K562 (cell line): ENCODE results near the gene NT5C1B. TPM values are rescaled to one million over a fixed set of nuclear protein-coding genes. Genes with fewer than 3 reads are reported as not detected.

Experiments
- ATAC-seq: fragments of 200-7000 bp; cut with Tn5 transposase; 3 replicates; pipeline ENCODE4 v1.9.1; 2020; ENCODE audit warnings: moderate library complexity
- BruUV-seq: library from RNA; stranded (reverse); fragments of 400-500 nt; replicated peaks from 2 replicates; lab custom pipeline; 2021; lab: Mats Ljungman, UMichigan
- CTCF ChIA-PET: fragments of 300-600 bp; formaldehyde crosslinking; extraction: SDS; loops from one replicate; lab custom pipeline; 2021; ENCODE audit warnings: low intra/inter-chr PET ratio; lab: Yijun Ruan, JAX
- POLR2A ChIA-PET: fragments of 300-600, 350-650 bp; sonication (Branson Sonifier 250); formaldehyde crosslinking; extraction: SDS; loops from one replicate; lab custom pipeline; 2021; ENCODE audit warnings: antibody characterized with exemption, inconsistent platforms; lab: Yijun Ruan, JAX
- DNase-seq, 4 experiments: peaks; one replicate each; pipeline versions ENCODE4 v3.0.0 to v3.0.0-alpha.2; 2011 to 2018; ENCODE audit warnings: low spot score in 3 of 4, mixed read lengths in 3 of 4; ENCODE audit errors: extremely low read depth in 1 of 4
- FAIRE-seq: peaks from 2 replicates; lab custom pipeline; 2011; peaks lifted over from hg19 to GRCh38; lab: Jason Lieb, UNC
- H2AFZ ChIP-seq: 2 replicates; pipeline ENCODE4 v1.6.0; 2011; ENCODE audit warnings: low read depth, low read length, control low read depth, inconsistent platforms
- H3K27ac ChIP-seq: fragments of 200-600 bp; 3 replicates; pipeline ENCODE4 v1.8.0; 2011; ENCODE audit warnings: low read depth, mild to moderate bottlenecking, control low read depth, inconsistent platforms, low read length, moderate library complexity, mixed read lengths; ENCODE audit errors: extremely low read depth
- H3K27me3 ChIP-seq, 2 experiments: fragments of 300-600 bp in 1 of 2; 2 replicates in 1 of 2; 3 replicates in 1 of 2; pipeline versions ENCODE4 v1.6.0 to v1.8.0; 2011; ENCODE audit warnings: inconsistent platforms in 2 of 2, low read length in 2 of 2, mild to moderate bottlenecking in 1 of 2, mixed read lengths in 1 of 2, moderate library complexity in 1 of 2; ENCODE audit not compliant: control insufficient read depth in 2 of 2, insufficient read depth in 2 of 2
- H3K36me3 ChIP-seq: fragments of 300-600 bp; 3 replicates; pipeline ENCODE4 v1.8.0; 2011; ENCODE audit warnings: mild to moderate bottlenecking, low read length, inconsistent platforms; ENCODE audit not compliant: control insufficient read depth, insufficient read depth
- H3K4me1 ChIP-seq, 2 experiments: fragments of 200-600 bp in 1 of 2; replicated peaks in 1 of 2; 2 replicates in 1 of 2; 3 replicates in 1 of 2; pipeline versions ENCODE4 v1.5.1 to v1.8.0; 2011; ENCODE audit warnings: inconsistent platforms in 2 of 2, low read length in 2 of 2, mild to moderate bottlenecking in 1 of 2, mixed read lengths in 1 of 2, moderate library complexity in 1 of 2; ENCODE audit not compliant: control insufficient read depth in 2 of 2, insufficient read depth in 2 of 2
- H3K4me2 ChIP-seq: 2 replicates; pipeline ENCODE4 v1.6.1; 2011; ENCODE audit warnings: low read length, control low read depth, inconsistent platforms, mixed read lengths; ENCODE audit not compliant: insufficient read depth
- H3K4me3 ChIP-seq: fragments of 200-600 bp; sonication (generic), shearing (Covaris generic); 2 replicates; pipeline ENCODE4 v1.5.1; 2016; ENCODE audit warnings: control low read depth, inconsistent platforms
- H3K79me2 ChIP-seq: fragments of 200-600 bp; 3 replicates; pipeline ENCODE4 v1.8.0; 2011; ENCODE audit warnings: low read length, inconsistent platforms; ENCODE audit not compliant: control insufficient read depth, insufficient read depth
- H3K9ac ChIP-seq, 2 experiments: 2 replicates each; pipeline versions ENCODE4 v1.6.0 to v1.6.1; 2011; ENCODE audit warnings: low read depth in 2 of 2, low read length in 2 of 2, control low read depth in 1 of 2, inconsistent platforms in 1 of 2, mild to moderate bottlenecking in 1 of 2, mixed read lengths in 1 of 2; ENCODE audit not compliant: insufficient read depth in 1 of 2
- H3K9me1 ChIP-seq: one replicate; pipeline ENCODE4 v1.6.0; 2011; ENCODE audit warnings: inconsistent platforms, mild to moderate bottlenecking, low read length, moderate library complexity; ENCODE audit not compliant: control insufficient read depth, insufficient read depth
- H3K9me3 ChIP-seq: replicated peaks from 2 replicates; pipeline ENCODE4 v1.5.1; 2011; ENCODE audit warnings: low read depth, low read length, inconsistent platforms; ENCODE audit not compliant: control insufficient read depth, insufficient read depth
- H4K20me1 ChIP-seq: replicated peaks from 2 replicates; pipeline ENCODE4 v1.6.1; 2011; ENCODE audit warnings: low read length, inconsistent platforms, mixed read lengths; ENCODE audit not compliant: control insufficient read depth, insufficient read depth
- ARID1B ChIP-seq: fragments of 450-650 bp; IDR thresholded peaks from 2 replicates; pipeline ENCODE4 v1.6.1; 2016; ENCODE audit warnings: antibody characterized with exemption, mild to moderate bottlenecking, inconsistent platforms
- ETS2 ChIP-seq: IDR thresholded peaks from 2 replicates; pipeline ENCODE4 v1.6.1; 2016; ENCODE audit warnings: borderline replicate concordance, missing genetic modification characterization, mild to moderate bottlenecking, moderate library complexity, missing compliant biosample characterization; ENCODE audit not compliant: poor library complexity, severe bottlenecking
- JUND ChIP-seq, 2 experiments: IDR thresholded peaks; 2 replicates in 1 of 2; 3 replicates in 1 of 2; pipeline ENCODE4 v1.6.1; 2011; ENCODE audit warnings: borderline replicate concordance in 2 of 2, low read depth in 2 of 2, low read length in 2 of 2, improper control_type of control experiment in 1 of 2, missing biosample characterization in 1 of 2, missing genetic modification characterization in 1 of 2, missing genetic modification reagents in 1 of 2
- MYNN ChIP-seq, 2 experiments: sonication (generic); formaldehyde crosslinking in 1 of 2; IDR thresholded peaks; 2 replicates each; pipeline versions ENCODE4 v1.5.0 to v1.6.1; 2016 to 2020; ENCODE audit warnings: antibody characterized with exemption in 1 of 2, missing genetic modification reagents in 1 of 2
- NFXL1 ChIP-seq: fragments of 450-650 bp; formaldehyde crosslinking; IDR thresholded peaks from 2 replicates; pipeline ENCODE4 v1.4.0; 2021; ENCODE audit warnings: mild to moderate bottlenecking
- RAD21 ChIP-seq, 2 experiments: fragments of 250-450 bp in 1 of 2; fragments of 450-650 bp in 1 of 2; sonication (Bioruptor Pico) in 1 of 2; formaldehyde crosslinking in 1 of 2; IDR thresholded peaks in 1 of 2; conservative IDR thresholded peaks in 1 of 2; 2 replicates each; pipeline versions ENCODE4 v1.4.0 to v1.8.0; 2020 to 2022; ENCODE audit warnings: mild to moderate bottlenecking in 2 of 2, moderate library complexity in 1 of 2
- SMARCA4 ChIP-seq: fragments of 450-650 bp; IDR thresholded peaks from 2 replicates; pipeline ENCODE4 v1.6.1; 2016
- ZNF408 ChIP-seq: fragments of 250-450 bp; sonication (Bioruptor Pico); IDR thresholded peaks from 2 replicates; pipeline ENCODE4 v1.4.0; 2020; ENCODE audit warnings: low read depth, mild to moderate bottlenecking, moderate library complexity
- WGBS: fragments of 100-300 bp; shearing (Covaris generic); methylation state at CpG from one replicate; pipeline ENCODE4 v1.1.6; 2016; ENCODE audit warnings: low coverage, mixed read lengths; ENCODE audit not compliant: insufficient coverage; ENCODE audit errors: missing lambda C conversion rate; 5-methylcytosine and 5-hydroxymethylcytosine counted together
- in situ Hi-C: fragments of 300-500 bp; cut with MboI; formaldehyde crosslinking; loops from 4 replicates; pipeline ENCODE4 v1.15.0; 2018; ENCODE audit warnings: inconsistent platforms, mixed read lengths
- intact Hi-C: fragments of 100-400 bp; cut with micrococcal nuclease; formaldehyde crosslinking; loops from 2 replicates; pipeline ENCODE4 v1.14.2; 2022
- polyA plus RNA-seq, 8 experiments: library from polyadenylated mRNA; depleted of rRNA in 4 of 8; stranded (reverse) in 5 of 8; unstranded in 3 of 8; fragments of >200 nt; fragmentation: Nextera tagmentation in 2 of 8; fragmentation: Illumina TruSeq in 1 of 8; extraction: Ambion mirVana in 2 of 8; extraction: Trizol in 1 of 8; gene quantifications; 2 replicates each; pipeline versions ENCODE4 v1.2.1 to v1.2.3, GENCODE V29; 2011 to 2014; ENCODE audit warnings: inconsistent platforms in 1 of 8, missing spikeins in 1 of 8
- total RNA-seq, 7 experiments: library from RNA; depleted of rRNA in 6 of 7; stranded (reverse); fragments of >200 nt in 6 of 7; fragmentation: Illumina TruSeq in 2 of 7; extraction: Trizol in 2 of 7; gene quantifications; 2 replicates each; pipeline versions ENCODE4 v1.2.1 to v1.2.3, GENCODE V29; 2011 to 2021; ENCODE audit warnings: low replicate concordance in 1 of 7

NT5C1B gene
- total and polyA plus RNA-seq, 9 of the 15 experiments (the other 6 are each of a cell fraction or from before 2014, with no cell fraction given) = 0.07 TPM; not detected in 8

GRCh38 chr2:18551169-18551568 lies 38.2 kb downstream of the NT5C1B start:
- Histone ChIP-seq H4K20me1 (no peaks in the 10 kb centered on the region), H2AFZ (no peak overlapping the region), H3K4me1 (peaks cover 0 to 22% of the 10 kb centered on the region in 2 experiments; a peak in 3 of 5 replicates), H3K4me3 (no peak overlapping the region), H3K9ac (no peak overlapping the region), H3K9me1 (no peaks in the 10 kb centered on the region), H3K27ac (no peak overlapping the region), H3K79me2 (no peaks in the 10 kb centered on the region), H3K4me2 (no peak overlapping the region), H3K9me3 (no peaks in the 10 kb centered on the region), H3K36me3 (peaks cover 8% of the 10 kb centered on the region; the same call in 2 of the 3 replicates), H3K27me3 (no peaks in the 10 kb centered on the region)
- ChIA-PET CTCF (no interaction called here), POLR2A (no interaction called here)
- no peak for ATAC-seq
- in situ Hi-C loops = no loop called here
- no peak for DNase-seq
- WGBS = 94% methylated on average over 1 of the region's 1 CpG
- no peak for FAIRE-seq
- no peak for TF ChIP-seq NFXL1 (CRISPR knock-in tag)
- no peak for TF ChIP-seq ZNF408 (CRISPR knock-in tag)
- no peak for TF ChIP-seq ETS2 (tag)
- no peak for TF ChIP-seq JUND (IDR thresholded peaks at IDR 0.05; ENCODE audit: borderline replicate concordance, low read depth, low read length)
- no peak for TF ChIP-seq JUND (tag; IDR thresholded peaks at IDR 0.05; ENCODE audit: borderline replicate concordance, low read depth, low read length)
- BruUV-seq = no TSS peak
- intact Hi-C loops = loop anchor here (10.0 kb wide), 1 partner anchor 1334 kb away; no protein-coding TSS in a partner anchor

GRCh38 chr2:18550433-18550832 lies 38.9 kb downstream of the NT5C1B start:
- intact Hi-C loops (loop anchor here (10.0 kb wide), 1 partner anchor 1334 kb away; no protein-coding TSS in a partner anchor), in situ Hi-C loops (no loop called here)
- H2AFZ ChIP-seq = peak overlapping the region; percentile 41; the same call in 1 of the 2 replicates
- H3K4me3 ChIP-seq = no peak overlapping the region
- H3K36me3 ChIP-seq = peaks cover 5% of the 10 kb centered on the region; the same call in 1 of the 3 replicates
- no peaks in the 10 kb centered on the region for H3K27me3 ChIP-seq
- FAIRE-seq = no peak
- no peaks in the 10 kb centered on the region for H3K9me3 ChIP-seq
- no TSS peak for BruUV-seq
- WGBS = 7% methylated on average over 2 of the region's 2 CpGs
- no peaks in the 10 kb centered on the region for H3K79me2 ChIP-seq
- peak; percentile 31; the same call in 1 of the 2 replicates for TF ChIP-seq SMARCA4
- TF ChIP-seq ARID1B = 0 out of 2 replicates have a peak, but pooled peaks have one; percentile 23
- no peak for TF ChIP-seq RAD21 (CRISPR knock-in tag; conservative IDR thresholded peaks at IDR 0.05 in 1 of 2, IDR thresholded peaks at IDR 0.05 in 1 of 2)
- peak; percentile 58; the same call in 1 of the 2 replicates for TF ChIP-seq MYNN (IDR thresholded peaks at IDR 0.05)
- no peak for TF ChIP-seq MYNN (CRISPR knock-in tag; IDR thresholded peaks at IDR 0.05)
- 0 out of 2 replicates have a peak, but pooled peaks have one; percentile 53 for TF ChIP-seq JUND (IDR thresholded peaks at IDR 0.05; ENCODE audit: borderline replicate concordance, low read depth, low read length)
- TF ChIP-seq JUND (tag; IDR thresholded peaks at IDR 0.05; ENCODE audit: borderline replicate concordance, low read depth, low read length) = peak; percentile 59; the same call in 1 of the 3 replicates
- no peaks in the 10 kb centered on the region for H4K20me1 ChIP-seq
- ChIA-PET CTCF (no interaction called here), POLR2A (no interaction called here)
- H3K9ac ChIP-seq = no peak overlapping the region
- peaks cover 0 to 22% of the 10 kb centered on the region in 2 experiments; a peak in 3 of 5 replicates for H3K4me1 ChIP-seq
- no peaks in the 10 kb centered on the region for H3K9me1 ChIP-seq
- H3K27ac ChIP-seq = no peak overlapping the region
- no peak for DNase-seq
- H3K4me2 ChIP-seq = no peak overlapping the region
- ATAC-seq = peak; percentile 18; the same call in 1 of the 3 replicates
